Activated CD4-positive, alpha-beta T cell treated with anti-CD3 and anti-CD28 coated beads, Interleukin-10, Interleukin-2, amounts not matched to agents 100 ng/mL and 50 ng/mL, durations not matched to agents 16 hours and 8 hours (primary cell): Measurements from ENCODE around the gene BTBD9.
"Not testable (repeated sequence)": the region's sequence is repeated elsewhere in the genome, so short reads cannot be mapped to it uniquely, and the experiment has no call there.

Source experiments
- DNase-seq: peaks from one replicate; pipeline ENCODE4 v3.0.0-alpha.2; 2020

Gene BTBD9

GRCh38 chr6:38133932-38134703 lies 505.6 kb downstream of the BTBD9 start:
- no peak for DNase-seq

- peak; percentile 49 for DNase-seq
These were observed 508.2 kb downstream of the BTBD9 start for GRCh38 chr6:38131527-38131965.

GRCh38 chr6:38127284-38127683 lies 512.4 kb downstream of the BTBD9 start:
- no peak for DNase-seq

GRCh38 chr6:38124224-38124926 lies 515.4 kb downstream of the BTBD9 start:
- DNase-seq: not testable (repeated sequence)

GRCh38 chr6:38119516-38119915 lies 520.2 kb downstream of the BTBD9 start:
- no peak for DNase-seq

GRCh38 chr6:38118791-38119365 lies 520.9 kb downstream of the BTBD9 start:
- DNase-seq: no peak
